Neural progenitor cell (in vitro differentiated cells): ENCODE data around the gene DHX34.

Experiments
- EZH2 ChIP-seq: fragments of 200-600 bp; sonication (generic); IDR thresholded peaks from 2 replicates; pipeline ENCODE4 v1.6.1; 2017; ENCODE audit warnings: antibody characterized with exemption, mild to moderate bottlenecking, moderate library complexity
- TF ChIP-seq, protein P1 (sequence below): fragments of 200-600 bp; sonication (generic); IDR thresholded peaks from 2 replicates; pipeline ENCODE4 v1.5.1; 2017; ENCODE audit warnings: antibody characterized with exemption, mild to moderate bottlenecking

DNA sequence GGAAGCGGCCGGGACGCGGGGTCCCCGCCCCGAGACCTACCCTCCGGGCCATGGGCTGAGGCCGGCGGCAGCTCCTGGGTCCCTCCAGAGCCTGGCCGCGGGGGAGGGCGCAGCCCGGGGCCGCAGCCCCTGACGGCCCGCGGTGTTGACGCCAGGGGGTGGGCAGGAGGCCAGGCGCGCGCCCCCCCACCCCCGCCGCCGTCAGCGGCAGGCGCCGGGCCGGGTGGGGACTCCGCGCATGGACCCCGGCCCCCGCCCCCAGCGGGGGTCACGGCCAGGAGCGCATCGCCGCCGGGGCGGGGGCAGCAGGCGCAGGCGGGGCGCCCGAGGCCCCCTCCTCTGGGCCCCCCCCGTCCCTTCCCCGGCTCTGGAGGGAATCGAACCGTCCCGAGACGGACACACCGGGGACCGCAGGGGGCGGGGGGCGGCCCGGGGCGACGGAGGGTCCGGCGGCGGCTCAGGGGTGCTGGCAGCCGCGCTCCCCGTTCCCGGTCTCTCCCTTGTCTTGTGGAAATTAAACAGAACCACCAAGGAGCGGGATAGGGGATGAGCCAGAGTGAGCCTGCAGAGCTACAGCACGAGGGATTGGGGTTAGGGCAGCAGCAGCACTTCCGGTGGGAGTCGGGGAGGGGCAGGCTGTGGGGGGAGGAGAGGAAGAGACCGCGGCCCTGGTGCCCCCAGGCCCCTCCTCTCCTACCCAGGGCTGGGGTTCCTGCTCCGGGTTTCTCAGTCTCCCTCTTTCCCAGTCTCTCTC is 70.1 kb downstream of the DHX34 start, which contains the start of gene MEIS3:
- TF ChIP-seq, protein P1, sequence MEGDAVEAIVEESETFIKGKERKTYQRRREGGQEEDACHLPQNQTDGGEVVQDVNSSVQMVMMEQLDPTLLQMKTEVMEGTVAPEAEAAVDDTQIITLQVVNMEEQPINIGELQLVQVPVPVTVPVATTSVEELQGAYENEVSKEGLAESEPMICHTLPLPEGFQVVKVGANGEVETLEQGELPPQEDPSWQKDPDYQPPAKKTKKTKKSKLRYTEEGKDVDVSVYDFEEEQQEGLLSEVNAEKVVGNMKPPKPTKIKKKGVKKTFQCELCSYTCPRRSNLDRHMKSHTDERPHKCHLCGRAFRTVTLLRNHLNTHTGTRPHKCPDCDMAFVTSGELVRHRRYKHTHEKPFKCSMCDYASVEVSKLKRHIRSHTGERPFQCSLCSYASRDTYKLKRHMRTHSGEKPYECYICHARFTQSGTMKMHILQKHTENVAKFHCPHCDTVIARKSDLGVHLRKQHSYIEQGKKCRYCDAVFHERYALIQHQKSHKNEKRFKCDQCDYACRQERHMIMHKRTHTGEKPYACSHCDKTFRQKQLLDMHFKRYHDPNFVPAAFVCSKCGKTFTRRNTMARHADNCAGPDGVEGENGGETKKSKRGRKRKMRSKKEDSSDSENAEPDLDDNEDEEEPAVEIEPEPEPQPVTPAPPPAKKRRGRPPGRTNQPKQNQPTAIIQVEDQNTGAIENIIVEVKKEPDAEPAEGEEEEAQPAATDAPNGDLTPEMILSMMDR = no peak
- no peak for TF ChIP-seq EZH2
